ENCODE data around the gene KNTC1. TPM values are rescaled to one million over a fixed set of nuclear protein-coding genes. Genes with fewer than 3 reads are reported as not detected.

KNTC1 gene
- total and polyA plus RNA-seq, 2 of the 13 experiments (the other 11 are each of a cell fraction or from before 2014, with no cell fraction given), result 45.1 to 57.6 TPM

DNA sequence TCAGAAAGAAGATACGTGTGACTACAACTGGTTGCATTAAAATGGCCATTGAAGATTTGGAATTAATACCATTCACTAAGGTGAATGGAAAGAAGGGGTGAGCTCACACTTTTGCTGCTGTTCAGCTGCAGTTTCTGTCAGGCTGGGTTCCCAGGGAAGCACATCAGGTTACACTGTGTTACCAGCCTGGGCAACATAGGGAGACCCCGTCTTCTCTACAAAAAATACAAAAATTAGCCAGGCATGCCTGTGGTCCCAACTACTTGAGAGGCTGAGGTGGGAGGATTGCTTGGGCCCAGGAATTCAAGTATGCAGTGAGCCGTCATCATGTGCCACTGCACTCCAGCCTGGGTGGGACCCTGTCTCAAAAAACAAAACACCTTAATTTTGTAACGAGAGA, 13.4 kb upstream of the KNTC1 start (continued):
- TF ChIP-seq, protein P1, sequence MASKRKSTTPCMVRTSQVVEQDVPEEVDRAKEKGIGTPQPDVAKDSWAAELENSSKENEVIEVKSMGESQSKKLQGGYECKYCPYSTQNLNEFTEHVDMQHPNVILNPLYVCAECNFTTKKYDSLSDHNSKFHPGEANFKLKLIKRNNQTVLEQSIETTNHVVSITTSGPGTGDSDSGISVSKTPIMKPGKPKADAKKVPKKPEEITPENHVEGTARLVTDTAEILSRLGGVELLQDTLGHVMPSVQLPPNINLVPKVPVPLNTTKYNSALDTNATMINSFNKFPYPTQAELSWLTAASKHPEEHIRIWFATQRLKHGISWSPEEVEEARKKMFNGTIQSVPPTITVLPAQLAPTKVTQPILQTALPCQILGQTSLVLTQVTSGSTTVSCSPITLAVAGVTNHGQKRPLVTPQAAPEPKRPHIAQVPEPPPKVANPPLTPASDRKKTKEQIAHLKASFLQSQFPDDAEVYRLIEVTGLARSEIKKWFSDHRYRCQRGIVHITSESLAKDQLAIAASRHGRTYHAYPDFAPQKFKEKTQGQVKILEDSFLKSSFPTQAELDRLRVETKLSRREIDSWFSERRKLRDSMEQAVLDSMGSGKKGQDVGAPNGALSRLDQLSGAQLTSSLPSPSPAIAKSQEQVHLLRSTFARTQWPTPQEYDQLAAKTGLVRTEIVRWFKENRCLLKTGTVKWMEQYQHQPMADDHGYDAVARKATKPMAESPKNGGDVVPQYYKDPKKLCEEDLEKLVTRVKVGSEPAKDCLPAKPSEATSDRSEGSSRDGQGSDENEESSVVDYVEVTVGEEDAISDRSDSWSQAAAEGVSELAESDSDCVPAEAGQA (IDR thresholded peaks at IDR 0.05; ENCODE audit: low read depth), result no peak
- TF ChIP-seq, protein P1 (CRISPR knock-in tag; IDR thresholded peaks at IDR 0.05; ENCODE audit: borderline replicate concordance), result no peak
- TF ChIP-seq SRSF1 (optimal IDR thresholded peaks at IDR 0.05; ENCODE audit: low read depth, low read length), result no peak
- TF ChIP-seq AGO2 (optimal IDR thresholded peaks at IDR 0.05; ENCODE audit: low read depth, low read length), result peak; percentile 27

DNA sequence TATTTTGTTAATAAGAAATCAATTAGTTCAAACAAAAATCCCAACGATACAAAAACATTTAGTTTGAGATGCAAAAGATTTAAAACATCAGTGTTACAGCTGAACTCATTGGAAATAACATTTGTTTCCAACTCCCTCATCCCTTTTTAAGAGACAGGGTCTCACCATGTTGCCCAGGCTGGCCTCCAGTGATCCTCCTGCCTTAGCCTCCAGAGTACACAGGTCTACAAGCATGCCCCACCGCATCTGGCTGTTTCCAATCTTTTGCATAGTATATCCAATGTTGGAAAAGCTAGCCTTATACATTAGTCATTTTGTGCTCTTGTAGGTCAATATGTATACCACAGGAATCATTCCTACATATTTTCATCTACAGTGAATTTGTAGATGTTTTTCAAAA, 11.8 kb upstream of the KNTC1 start:
- WGBS (ENCODE audit: low lambda C conversion rate), result 99% methylated on average over 2 of the region's 2 CpGs

More for the DNA sequence above, 11.8 kb upstream of the KNTC1 start:
- H3K9me3 ChIP-seq (ENCODE audit: low read length), result no peaks in the 10 kb centered on the region
- ATAC-seq (no peak), DNase-seq (ENCODE audit: low spot score) (no peak), FAIRE-seq (no peak)
- H4K20me1 ChIP-seq (ENCODE audit: insufficient read depth, low read length), result peaks cover 38% of the 10 kb centered on the region
- no TSS peak for BruUV-seq (replicated peaks)
- H3K79me2 ChIP-seq (ENCODE audit: insufficient read depth, low read length), result peaks cover 48% of the 10 kb centered on the region
- H3K27me3 ChIP-seq (ENCODE audit: control insufficient read depth in 1 of 2, insufficient read depth in 2 of 2, low read length in 2 of 2), result no peaks in the 10 kb centered on the region
- H3K4me2 ChIP-seq (ENCODE audit: low read depth, low read length), result no peak overlapping the region
- intact Hi-C loops (cut with micrococcal nuclease; ENCODE audit: unreplicated experiment) (no loop called here), in situ Hi-C loops (cut with HindIII; ENCODE audit: extremely low pct_ligation_motif_present, low pct_unique_long_range_greater_than_20kb) (no loop called here)
- no peak overlapping the region for H2AFZ ChIP-seq (ENCODE audit: low read length)
- peaks cover 5% of the 10 kb centered on the region; the same call in 1 of the 2 replicates for H3K4me1 ChIP-seq (ENCODE audit: insufficient read depth, low read length)
- H3K4me3 ChIP-seq (replicated peaks in 1 of 3; ENCODE audit: insufficient read depth in 1 of 3, low read depth in 2 of 3, low read length in 3 of 3), result no peak overlapping the region
- H3K36me3 ChIP-seq (replicated peaks in 1 of 2; ENCODE audit: control insufficient read depth in 1 of 2, insufficient read depth in 2 of 2, low read length in 2 of 2), result peaks cover 22 to 90% of the 10 kb centered on the region in 2 experiments
- CTCF ChIA-PET (ENCODE audit: low intra/inter-chr PET ratio, low total read pairs), result no interaction called here
- H3K27ac ChIP-seq (ENCODE audit: extremely low read length, insufficient read depth, low read length), result no peak overlapping the region
- TF ChIP-seq, protein P2, sequence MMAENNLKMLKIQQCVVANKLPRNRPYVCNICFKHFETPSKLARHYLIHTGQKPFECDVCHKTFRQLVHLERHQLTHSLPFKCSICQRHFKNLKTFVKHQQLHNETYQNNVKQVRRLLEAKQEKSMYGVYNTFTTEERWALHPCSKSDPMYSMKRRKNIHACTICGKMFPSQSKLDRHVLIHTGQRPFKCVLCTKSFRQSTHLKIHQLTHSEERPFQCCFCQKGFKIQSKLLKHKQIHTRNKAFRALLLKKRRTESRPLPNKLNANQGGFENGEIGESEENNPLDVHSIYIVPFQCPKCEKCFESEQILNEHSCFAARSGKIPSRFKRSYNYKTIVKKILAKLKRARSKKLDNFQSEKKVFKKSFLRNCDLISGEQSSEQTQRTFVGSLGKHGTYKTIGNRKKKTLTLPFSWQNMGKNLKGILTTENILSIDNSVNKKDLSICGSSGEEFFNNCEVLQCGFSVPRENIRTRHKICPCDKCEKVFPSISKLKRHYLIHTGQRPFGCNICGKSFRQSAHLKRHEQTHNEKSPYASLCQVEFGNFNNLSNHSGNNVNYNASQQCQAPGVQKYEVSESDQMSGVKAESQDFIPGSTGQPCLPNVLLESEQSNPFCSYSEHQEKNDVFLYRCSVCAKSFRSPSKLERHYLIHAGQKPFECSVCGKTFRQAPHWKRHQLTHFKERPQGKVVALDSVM (CRISPR knock-in tag; IDR thresholded peaks at IDR 0.05), result peak; percentile 78
- TF ChIP-seq ZNF333 (CRISPR knock-in tag; IDR thresholded peaks at IDR 0.05; ENCODE audit: borderline replicate concordance) (no peak), KMT2B (CRISPR knock-in tag; IDR thresholded peaks at IDR 0.05) (no peak), MAFF (IDR thresholded peaks at IDR 0.05; ENCODE audit: low read depth, low read length) (no peak), NR3C1 (CRISPR knock-in tag; IDR thresholded peaks at IDR 0.05) (no peak)
- TF ChIP-seq, protein P3, sequence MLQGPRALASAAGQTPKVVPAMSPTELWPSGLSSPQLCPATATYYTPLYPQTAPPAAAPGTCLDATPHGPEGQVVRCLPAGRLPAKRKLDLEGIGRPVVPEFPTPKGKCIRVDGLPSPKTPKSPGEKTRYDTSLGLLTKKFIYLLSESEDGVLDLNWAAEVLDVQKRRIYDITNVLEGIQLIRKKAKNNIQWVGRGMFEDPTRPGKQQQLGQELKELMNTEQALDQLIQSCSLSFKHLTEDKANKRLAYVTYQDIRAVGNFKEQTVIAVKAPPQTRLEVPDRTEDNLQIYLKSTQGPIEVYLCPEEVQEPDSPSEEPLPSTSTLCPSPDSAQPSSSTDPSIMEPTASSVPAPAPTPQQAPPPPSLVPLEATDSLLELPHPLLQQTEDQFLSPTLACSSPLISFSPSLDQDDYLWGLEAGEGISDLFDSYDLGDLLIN (CRISPR knock-in tag; IDR thresholded peaks at IDR 0.05; ENCODE audit: borderline replicate concordance), result no peak
- H3K9ac ChIP-seq (ENCODE audit: insufficient read depth, low read depth, low read length), result no peak overlapping the region
- POLR2A ChIA-PET, result interaction anchor here (1.5 to 3.3 kb wide), 4 partner anchors 9 to 14 kb away, joined by 3 to 13 read pairs (median 4); partner anchors contain the start of gene ZCCHC8

All from HepG2 (cell line).